H1 (cell line): ENCODE data around the gene ZNF516. TPM values are rescaled to one million over a fixed set of nuclear protein-coding genes. Genes with fewer than 3 reads are reported as not detected.

Source experiments
- CTCF ChIA-PET: fragments of 300-600 bp; sonication (Branson Sonifier 250); formaldehyde crosslinking; loops from one replicate; lab custom pipeline; 2021; ENCODE audit not compliant: partially characterized antibody; lab: Charles Lee
- POLR2A ChIA-PET: fragments of 300-600 bp; sonication (Branson Sonifier 250); formaldehyde crosslinking; loops from one replicate; lab custom pipeline; 2021; ENCODE audit warnings: inconsistent platforms; ENCODE audit not compliant: partially characterized antibody; lab: Charles Lee
- DNase-seq, 2 experiments: peaks; one replicate each; pipeline versions ENCODE4 v3.0.0 to v3.0.0-alpha.2; 2010 to 2022; ENCODE audit warnings: low spot score in 2 of 2, low read depth in 1 of 2, mixed read lengths in 1 of 2
- FAIRE-seq: peaks from 2 replicates; lab custom pipeline; 2011; peaks lifted over from hg19 to GRCh38; lab: Jason Lieb, UNC
- H2AFZ ChIP-seq: 2 replicates; pipeline ENCODE4 v1.8.1; 2012; ENCODE audit warnings: low read length, inconsistent platforms
- H2AK5ac ChIP-seq: 2 replicates; pipeline ENCODE4 v1.6.1; 2013; ENCODE audit warnings: low read depth, low read length
- H2BK120ac ChIP-seq: replicated peaks from 2 replicates; pipeline ENCODE3; 2013; ENCODE audit warnings: low read depth, low read length, inconsistent platforms
- H2BK12ac ChIP-seq: 2 replicates; pipeline ENCODE4 v1.6.1; 2013; ENCODE audit warnings: low read depth, low read length
- H2BK15ac ChIP-seq: 2 replicates; pipeline ENCODE4 v1.6.1; 2013; ENCODE audit warnings: low read length
- H2BK20ac ChIP-seq: 2 replicates; pipeline ENCODE4 v1.6.1; 2013; ENCODE audit warnings: low read length
- H2BK5ac ChIP-seq: 2 replicates; pipeline ENCODE4 v1.6.1; 2013; ENCODE audit warnings: low read depth, low read length
- H3K14ac ChIP-seq: 2 replicates; pipeline ENCODE4 v1.6.1; 2013; ENCODE audit warnings: inconsistent platforms; ENCODE audit not compliant: insufficient read length
- H3K18ac ChIP-seq: 2 replicates; pipeline ENCODE4 v1.6.1; 2013; ENCODE audit warnings: low read length; ENCODE audit errors: extremely low read depth
- H3K23ac ChIP-seq: 2 replicates; pipeline ENCODE4 v1.6.1; 2013; ENCODE audit warnings: inconsistent platforms; ENCODE audit not compliant: insufficient read length
- H3K23me2 ChIP-seq: 2 replicates; pipeline ENCODE4 v1.6.1; 2013; ENCODE audit warnings: low read depth, low read length
- H3K27ac ChIP-seq: 2 replicates; pipeline ENCODE4 v1.6.1; 2011; ENCODE audit warnings: low read depth, low read length, inconsistent platforms
- H3K27me3 ChIP-seq, 4 experiments: replicated peaks in 1 of 4; 1 replicate in 1 of 4; 2 replicates in 3 of 4; pipeline versions ENCODE4 v1.6.1 to v1.8.1; 2011 to 2013; ENCODE audit warnings: low read length in 3 of 4, mild to moderate bottlenecking in 3 of 4, inconsistent platforms in 2 of 4, mixed read lengths in 2 of 4, moderate library complexity in 1 of 4; ENCODE audit not compliant: control insufficient read depth in 3 of 4, insufficient read depth in 3 of 4; ENCODE audit errors: extremely low read depth in 1 of 4
- H3K36me3 ChIP-seq, 4 experiments: 2 replicates each; pipeline versions ENCODE4 v1.6.1 to v1.8.1; 2011 to 2013; ENCODE audit warnings: mild to moderate bottlenecking in 4 of 4, low read length in 3 of 4, moderate library complexity in 2 of 4, control low read depth in 1 of 4, inconsistent platforms in 1 of 4; ENCODE audit not compliant: insufficient read depth in 4 of 4, control insufficient read depth in 2 of 4
- H3K4ac ChIP-seq: replicated peaks from 2 replicates; pipeline ENCODE3; 2013; ENCODE audit warnings: low read length, low read depth, mixed read lengths, inconsistent platforms; ENCODE audit not compliant: insufficient read length
- H3K4me1 ChIP-seq, 4 experiments: replicated peaks in 1 of 4; 1 replicate in 1 of 4; 2 replicates in 3 of 4; pipeline versions ENCODE4 v1.6.1 to v1.8.1; 2011 to 2013; ENCODE audit warnings: low read length in 3 of 4, inconsistent platforms in 2 of 4, mixed read lengths in 1 of 4; ENCODE audit not compliant: insufficient read depth in 4 of 4, control insufficient read depth in 3 of 4
- H3K4me2 ChIP-seq, 2 experiments: 2 replicates each; pipeline versions ENCODE4 v1.6.1 to v1.8.1; 2011 to 2013; ENCODE audit warnings: low read depth in 2 of 2, low read length in 2 of 2, control low read depth in 1 of 2, inconsistent platforms in 1 of 2, mild to moderate bottlenecking in 1 of 2; ENCODE audit not compliant: insufficient read depth in 1 of 2
- H3K4me3 ChIP-seq, 4 experiments: fragments of 200-600, 300-600 bp in 1 of 4; sonication (generic), shearing (Covaris generic), sonication (Bioruptor Twin) in 1 of 4; 2 replicates each; pipeline versions ENCODE4 v1.5.1 to v1.8.1; 2011 to 2016; ENCODE audit warnings: low read length in 4 of 4, low read depth in 3 of 4, control low read depth in 2 of 4, inconsistent platforms in 2 of 4, mild to moderate bottlenecking in 2 of 4, mixed read lengths in 1 of 4, moderate library complexity in 1 of 4; ENCODE audit not compliant: insufficient read depth in 2 of 4; ENCODE audit errors: extremely low read depth in 1 of 4
- H3K56ac ChIP-seq: replicated peaks from 2 replicates; pipeline ENCODE3; 2013; ENCODE audit warnings: low read depth, mild to moderate bottlenecking, mixed read lengths, low read length, inconsistent platforms; ENCODE audit not compliant: insufficient read length
- H3K79me1 ChIP-seq: 2 replicates; pipeline ENCODE4 v1.6.1; 2013; ENCODE audit warnings: low read depth, low read length, control low read depth
- H3K79me2 ChIP-seq, 2 experiments: 2 replicates each; pipeline versions ENCODE4 v1.6.1 to v1.8.1; 2012 to 2013; ENCODE audit warnings: low read length in 2 of 2, mild to moderate bottlenecking in 2 of 2, inconsistent platforms in 1 of 2; ENCODE audit not compliant: insufficient read depth in 2 of 2, control insufficient read depth in 1 of 2
- H3K9ac ChIP-seq, 4 experiments: replicated peaks in 1 of 4; 1 replicate in 1 of 4; 2 replicates in 3 of 4; pipeline versions ENCODE4 v1.6.1 to v1.8.1; 2011 to 2013; ENCODE audit warnings: low read depth in 3 of 4, low read length in 3 of 4, control low read depth in 2 of 4, mild to moderate bottlenecking in 2 of 4, moderate library complexity in 2 of 4, inconsistent platforms in 1 of 4; ENCODE audit errors: extremely low read depth in 1 of 4
- H3K9me3 ChIP-seq, 2 experiments: 2 replicates each; pipeline versions ENCODE4 v1.6.1 to v1.8.1; 2012 to 2013; ENCODE audit warnings: mild to moderate bottlenecking in 2 of 2, moderate library complexity in 2 of 2, control low read depth in 1 of 2, inconsistent platforms in 1 of 2, low read depth in 1 of 2, low read length in 1 of 2, mixed read lengths in 1 of 2; ENCODE audit not compliant: insufficient read depth in 2 of 2
- H4K20me1 ChIP-seq, 2 experiments: replicated peaks in 1 of 2; 2 replicates each; pipeline versions ENCODE3 to v1.8.1; 2011 to 2013; ENCODE audit warnings: inconsistent platforms in 2 of 2, low read length in 2 of 2, mild to moderate bottlenecking in 1 of 2; ENCODE audit not compliant: insufficient read depth in 2 of 2, control insufficient read depth in 1 of 2
- H4K5ac ChIP-seq: 2 replicates; pipeline ENCODE4 v1.6.1; 2013; ENCODE audit warnings: low read length, low read depth, mixed read lengths, inconsistent platforms; ENCODE audit not compliant: insufficient read length
- H4K8ac ChIP-seq: 2 replicates; pipeline ENCODE4 v1.8.0; 2013; ENCODE audit warnings: mild to moderate bottlenecking, moderate library complexity, low read length, inconsistent platforms; ENCODE audit not compliant: insufficient read depth; ENCODE audit errors: extremely low read depth
- H4K91ac ChIP-seq: replicated peaks from 2 replicates; pipeline ENCODE3; 2013; ENCODE audit warnings: low read length, mixed read lengths, inconsistent platforms; ENCODE audit not compliant: insufficient read length
- ASH2L ChIP-seq: fragments of 200-600, 300-600 bp; sonication (generic); IDR thresholded peaks from one replicate; pipeline ENCODE4 v1.7.1; 2017; ENCODE audit warnings: low read length
- NANOG ChIP-seq: IDR thresholded peaks from 2 replicates; pipeline ENCODE4 v1.6.1; 2011; ENCODE audit warnings: low read length, low read depth, mild to moderate bottlenecking, inconsistent platforms; ENCODE audit not compliant: insufficient read depth, poor library complexity, severe bottlenecking
- SUZ12 ChIP-seq: fragments of 200-600 bp; sonication (generic); IDR thresholded peaks from 2 replicates; pipeline ENCODE4 v1.6.1; 2012; ENCODE audit warnings: mild to moderate bottlenecking, inconsistent platforms, low read length, moderate library complexity, mixed read lengths
- ZNF274 ChIP-seq: IDR thresholded peaks from 2 replicates; pipeline ENCODE4 v1.7.0; 2012; ENCODE audit warnings: low read length, borderline replicate concordance; ENCODE audit errors: extremely low read depth
- WGBS, 2 experiments: shearing (Covaris generic) in 1 of 2; methylation state at CpG; one replicate each; pipeline versions ENCODE4 v1.1.6 to v1.1.7; 2013 to 2015; ENCODE audit warnings: low lambda C conversion rate in 2 of 2, mixed read lengths in 2 of 2, inconsistent platforms in 1 of 2, low coverage in 1 of 2, missing lambda C conversion rate in 1 of 2; ENCODE audit not compliant: insufficient replicate concordance in 2 of 2, insufficient coverage in 1 of 2, insufficient read length in 1 of 2; ENCODE audit errors: extremely low coverage in 1 of 2, missing lambda C conversion rate in 1 of 2; 5-methylcytosine and 5-hydroxymethylcytosine counted together
- polyA plus RNA-seq, 7 experiments: library from polyadenylated mRNA; depleted of rRNA in 3 of 7; stranded (reverse) in 5 of 7; unstranded in 2 of 7; fragments of >200 nt in 5 of 7; fragments of 200-250 nt in 2 of 7; gene quantifications; 1 replicate in 5 of 7; 2 replicates in 1 of 7; 4 replicates in 1 of 7; pipeline versions ENCODE4 v1.2.1 to v1.2.3, GENCODE V29; 2011 to 2013; ENCODE audit warnings: missing spikeins in 2 of 7, mixed read lengths in 2 of 7
- total RNA-seq: library from RNA; stranded (reverse); fragmentation: NEBNext Ultra II Directional; extraction: Animal tissue kit (Norgen Biotek cat#: 25700); gene quantifications from 2 replicates; pipeline ENCODE4 v1.2.1, GENCODE V29; 2021

ZNF516 gene
- total and polyA plus RNA-seq, 2 of the 8 experiments (the other 6 are each of a cell fraction or from before 2014, with no cell fraction given) = 7.3 to 17.0 TPM

DNA sequence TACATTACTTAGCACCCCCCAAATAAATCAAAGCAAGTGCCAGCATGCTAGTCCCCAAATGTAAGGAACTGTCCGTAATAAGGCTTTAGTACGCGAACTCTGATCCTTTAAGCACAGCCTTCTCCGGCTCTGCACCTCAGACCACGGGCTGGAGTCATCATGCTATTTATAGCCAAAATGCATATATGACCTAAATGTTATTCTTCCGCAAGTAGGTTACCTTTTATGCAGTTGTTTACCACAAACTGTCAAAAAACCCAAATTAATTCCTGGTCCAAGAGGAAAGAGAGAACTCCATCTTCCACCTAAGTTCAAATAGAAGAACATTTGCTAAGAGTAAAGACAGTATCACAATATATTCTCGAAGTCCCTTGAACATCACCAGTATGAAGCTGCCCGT lies 42.7 kb downstream of the ZNF516 start:
- no peak for FAIRE-seq
- Histone ChIP-seq H3K9me3 (no peaks in the 10 kb centered on the region), H3K9ac (no peak overlapping the region), H4K5ac (no peak overlapping the region), H4K8ac (no peak overlapping the region), H3K36me3 (no peaks in the 10 kb centered on the region), H2AFZ (no peak overlapping the region), H3K79me1 (no peaks in the 10 kb centered on the region; the same call in 1 of the 2 replicates), H2BK20ac (no peak overlapping the region), H3K4me3 (peak overlapping the region in 2 of 4 experiments; percentile 0 to 62; a peak in 2 of 8 replicates), H2BK15ac (no peak overlapping the region), H3K14ac (no peak overlapping the region), H3K79me2 (peaks cover 0 to 29% of the 10 kb centered on the region in 2 experiments; a peak in 1 of 4 replicates), H3K23ac (no peak overlapping the region), H3K18ac (no peak overlapping the region), H3K4me1 (peaks cover 8 to 20% (median 17%) of the 10 kb centered on the region in 4 experiments), H2AK5ac (no peak overlapping the region), H4K20me1 (peaks cover 7 to 10% of the 10 kb centered on the region in 2 experiments), H2BK5ac (no peak overlapping the region), H2BK12ac (no peak overlapping the region), H4K91ac (no peak overlapping the region), H3K23me2 (peaks cover 13% of the 10 kb centered on the region), H3K4ac (no peak overlapping the region), H3K27ac (no peak overlapping the region), H3K56ac (no peak overlapping the region), H2BK120ac (no peak overlapping the region), H3K4me2 (peak overlapping the region; percentile 91 to 92), H3K27me3 (peaks cover 0 to 22% (median 15%) of the 10 kb centered on the region in 4 experiments; a peak in 5 of 7 replicates)
- CTCF ChIA-PET = interaction anchor here (1.3 to 3.0 kb wide), 2 partner anchors 24 to 54 kb away, joined by 4 to 8 read pairs; no protein-coding TSS in a partner anchor
- TF ChIP-seq SUZ12 (peak; percentile 14; the same call in 1 of the 2 replicates), NANOG (no peak), ASH2L (no peak), ZNF274 (no peak)
- POLR2A ChIA-PET = interaction anchor here (1.0 kb wide), 1 partner anchor 38 kb away, joined by 3 read pairs; no protein-coding TSS in a partner anchor
- DNase-seq = no peak
- 22% methylated on average over 8 of the region's 8 CpGs; no CpG with 5 or more reads in 1 of the 2 experiments for WGBS, 2 experiments
